GM15510 (cell line): ENCODE measurements around the gene AGMO.

ENCODE experiments used
- POLR2A ChIP-seq: IDR thresholded peaks from 3 replicates; pipeline ENCODE4 v1.6.1; 2011; ENCODE audit warnings: borderline replicate concordance; ENCODE audit not compliant: insufficient read length; ENCODE audit errors: extremely low read depth

The AGMO gene

GRCh38 chr7:15459018-15459615 is 102.7 kb downstream of the AGMO start:
- TF ChIP-seq POLR2A, result no peak

DNA sequence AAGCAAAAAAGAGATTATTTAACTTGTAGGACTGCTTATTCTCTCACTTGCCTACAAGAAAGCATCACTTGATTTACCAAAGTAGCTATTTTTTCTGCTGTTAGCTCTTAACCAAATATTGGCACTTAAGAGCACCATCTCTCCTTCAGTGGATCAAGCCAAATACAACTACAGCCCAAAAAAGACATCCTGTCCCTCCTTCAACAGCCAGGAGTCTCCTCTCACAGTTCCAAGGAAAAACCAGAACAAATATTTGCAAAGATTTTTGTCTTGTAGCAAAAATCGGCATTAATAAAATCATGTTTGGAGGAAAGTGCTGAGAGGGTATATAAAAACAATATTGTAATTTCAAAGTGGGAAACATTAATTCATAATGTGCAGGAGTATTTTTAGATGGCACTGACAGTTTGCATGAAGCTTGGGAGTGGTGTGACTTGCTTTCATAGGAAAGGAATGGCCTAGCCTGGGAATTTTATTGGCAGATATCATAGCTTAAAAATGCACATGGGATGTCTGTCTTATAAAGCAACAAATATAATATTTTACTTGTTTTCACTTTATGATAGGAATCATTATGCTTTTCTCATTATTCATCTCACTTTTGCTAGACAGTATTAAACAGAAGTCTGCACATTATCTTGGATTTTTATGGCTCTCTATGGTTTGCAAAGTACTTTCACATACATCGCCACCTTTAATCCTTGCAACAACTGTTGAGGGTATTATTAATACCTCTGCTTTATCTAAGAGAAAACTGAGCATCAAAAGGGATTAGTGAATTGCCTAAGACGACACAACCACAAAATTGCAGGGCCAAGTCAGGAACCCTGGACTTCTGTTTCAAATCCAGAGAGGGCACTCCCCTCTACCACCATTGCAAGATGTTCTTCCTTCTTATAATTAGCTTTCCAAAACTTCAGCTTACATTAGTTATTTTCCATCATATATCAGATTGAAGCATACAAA is 103.5 kb downstream of the AGMO start:
- no peak for TF ChIP-seq POLR2A

- no peak for TF ChIP-seq POLR2A
These were observed 109.1 kb downstream of the AGMO start for GRCh38 chr7:15452670-15453069.

- TF ChIP-seq POLR2A, result no peak
These were observed 115.1 kb downstream of the AGMO start for GRCh38 chr7:15446722-15447121.

DNA sequence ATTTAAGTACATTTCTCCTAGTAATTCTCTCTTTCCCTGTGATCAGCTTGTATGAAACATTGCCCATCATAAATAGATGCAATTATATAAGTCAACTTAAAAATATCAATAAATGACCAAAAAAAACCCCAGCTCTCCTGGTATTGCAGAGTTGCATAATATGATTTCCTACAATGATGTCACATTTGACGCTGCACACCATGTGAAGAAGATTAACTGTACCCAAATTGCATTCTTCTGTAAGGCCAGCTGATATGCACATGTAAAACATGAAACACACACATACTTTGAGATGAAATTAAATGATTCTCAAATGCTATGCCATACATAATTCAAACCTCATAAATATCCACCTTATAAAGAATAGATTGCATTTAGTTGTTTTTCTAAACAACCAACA is 115.5 kb downstream of the AGMO start:
- TF ChIP-seq POLR2A, result no peak

DNA sequence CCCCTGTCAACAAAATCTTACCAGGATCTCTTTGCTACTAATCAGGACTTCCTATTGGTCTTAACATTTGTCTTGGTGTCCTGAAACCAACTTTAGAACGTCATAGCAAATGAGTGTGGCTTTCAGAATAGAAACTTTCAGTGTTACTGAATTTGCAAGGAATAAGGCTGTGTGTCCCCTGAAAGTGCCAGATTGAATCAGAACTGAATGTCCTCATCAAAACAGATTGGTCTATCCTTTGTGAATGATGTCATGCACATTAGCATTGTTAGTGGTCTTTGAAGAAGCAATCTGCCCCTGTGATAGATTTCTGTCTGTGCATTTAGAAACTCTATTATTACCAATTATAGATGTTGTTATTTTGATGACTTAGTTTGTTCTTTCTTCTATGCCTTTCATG is 119.9 kb downstream of the AGMO start:
- TF ChIP-seq POLR2A, result no peak

GRCh38 chr7:15440482-15440881 is 121.3 kb downstream of the AGMO start:
- no peak for TF ChIP-seq POLR2A

GRCh38 chr7:15439853-15440252 is 122.0 kb downstream of the AGMO start:
- no peak for TF ChIP-seq POLR2A

GRCh38 chr7:15433151-15433550 is 128.7 kb downstream of the AGMO start:
- TF ChIP-seq POLR2A, result no peak

DNA sequence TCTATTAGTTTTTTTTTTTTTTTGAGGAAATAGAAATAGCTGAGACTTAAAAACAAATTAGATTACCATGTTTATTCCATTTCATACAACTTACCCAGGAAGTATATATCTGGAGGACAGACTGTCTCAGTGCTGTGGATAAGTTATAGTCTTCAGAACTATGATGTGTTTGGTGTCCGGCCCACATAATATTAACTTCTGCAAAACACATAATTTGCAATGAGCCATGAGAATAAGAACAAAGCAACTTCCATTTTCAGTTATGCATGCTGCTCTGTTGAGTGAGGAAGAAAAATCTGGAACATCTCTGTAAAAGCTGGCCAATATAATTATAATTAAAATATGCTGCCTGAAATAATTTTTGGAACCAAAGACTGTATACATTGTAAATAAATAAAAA is 130.9 kb downstream of the AGMO start:
- TF ChIP-seq POLR2A, result no peak

DNA sequence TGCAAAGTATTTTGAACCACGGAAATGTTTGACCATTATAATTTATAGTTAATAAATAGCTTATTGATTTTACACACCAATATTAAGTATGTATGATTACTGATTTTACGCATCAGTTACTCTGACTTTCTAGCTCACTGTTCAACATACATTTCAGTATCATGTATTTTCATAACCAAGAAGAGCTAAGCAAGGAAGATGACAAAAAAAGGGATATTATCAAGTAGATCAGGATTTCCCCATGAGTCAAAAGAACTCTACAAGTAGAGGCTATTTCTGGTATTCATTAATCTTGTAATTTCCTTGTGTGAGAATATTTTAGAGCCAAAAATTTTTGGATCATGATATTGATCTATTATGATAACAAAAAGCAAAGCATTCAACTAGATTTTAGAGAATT is 131.6 kb downstream of the AGMO start:
- TF ChIP-seq POLR2A, result no peak

- TF ChIP-seq POLR2A, result no peak
These were observed 137.3 kb downstream of the AGMO start for GRCh38 chr7:15424468-15424867.

DNA sequence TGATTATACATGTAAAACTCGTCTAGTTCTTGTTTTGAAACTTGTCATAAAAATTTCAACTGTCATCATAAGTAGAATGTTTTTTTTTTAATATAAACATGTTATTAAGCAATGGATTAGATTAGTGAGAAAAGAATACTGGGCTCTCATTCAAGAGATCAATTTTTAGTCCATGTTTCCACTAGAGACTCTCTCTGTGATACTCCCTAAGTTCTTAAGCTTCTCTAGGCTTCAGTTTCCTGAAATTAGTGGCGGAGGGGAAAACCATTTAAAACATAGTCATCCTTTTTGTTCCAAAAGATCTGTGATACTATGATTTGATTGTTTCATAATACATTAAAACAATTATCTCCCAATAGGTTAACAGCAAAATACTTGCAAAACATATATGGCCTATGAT is 142.2 kb downstream of the AGMO start:
- no peak for TF ChIP-seq POLR2A

- no peak for TF ChIP-seq POLR2A
These were observed 143.6 kb downstream of the AGMO start for GRCh38 chr7:15418264-15418663.

DNA sequence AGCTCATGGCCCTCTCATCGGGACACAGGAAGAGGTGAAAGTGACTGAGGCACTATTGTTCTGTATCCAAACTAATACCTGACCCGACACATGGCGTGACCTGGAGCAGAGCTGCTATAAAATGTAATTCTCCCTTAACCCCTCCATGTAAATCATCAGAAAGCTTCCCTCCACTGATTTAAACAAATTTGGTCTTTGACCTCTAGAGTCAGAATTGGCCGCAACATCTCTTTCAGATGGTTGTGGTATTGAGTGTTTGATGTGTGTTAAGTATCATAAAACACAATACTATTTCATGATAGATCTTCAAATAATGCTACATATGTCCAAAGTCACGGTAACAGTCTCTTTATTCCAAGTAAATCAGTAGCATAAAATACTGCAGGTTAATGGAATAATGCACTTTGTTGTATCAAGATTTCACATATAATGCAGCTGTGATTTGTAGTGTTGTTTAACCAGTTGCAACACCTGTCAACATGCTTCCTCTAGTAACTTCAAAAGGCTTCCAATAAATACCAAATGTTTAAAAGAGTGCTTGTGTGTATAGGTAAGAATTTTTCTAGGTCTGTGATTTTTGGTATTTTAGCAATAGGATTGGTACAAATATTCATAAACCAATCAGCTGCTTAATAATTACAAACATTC is 144.3 kb downstream of the AGMO start:
- no peak for TF ChIP-seq POLR2A
